Glutamatergic neuron (in vitro differentiated cells): ENCODE results near the gene VSIG10L2. TPM values are rescaled to one million over a fixed set of nuclear protein-coding genes. Genes with fewer than 3 reads are reported as not detected.

Experiments
- DNase-seq: peaks from one replicate; pipeline ENCODE4 v3.0.0; 2022
- H3K27ac Mint-ChIP-seq: one replicate; pipeline ENCODE4 v1.8.0; 2020; ENCODE audit warnings: mild to moderate bottlenecking, mixed read lengths, inconsistent platforms; ENCODE audit not compliant: unreplicated experiment
- H3K27me3 Mint-ChIP-seq: one replicate; pipeline ENCODE4 v1.8.0; 2020; ENCODE audit warnings: mild to moderate bottlenecking, moderate library complexity, mixed read lengths, inconsistent platforms; ENCODE audit not compliant: unreplicated experiment
- H3K36me3 Mint-ChIP-seq: one replicate; pipeline ENCODE4 v1.8.0; 2020; ENCODE audit warnings: mild to moderate bottlenecking, mixed read lengths, inconsistent platforms; ENCODE audit not compliant: unreplicated experiment
- H3K4me1 Mint-ChIP-seq: one replicate; pipeline ENCODE4 v1.8.0; 2020; ENCODE audit warnings: mild to moderate bottlenecking, low read depth, mixed read lengths, inconsistent platforms; ENCODE audit not compliant: unreplicated experiment
- H3K4me3 Mint-ChIP-seq: one replicate; pipeline ENCODE4 v1.8.0; 2020; ENCODE audit warnings: mild to moderate bottlenecking, mixed read lengths, inconsistent platforms; ENCODE audit not compliant: unreplicated experiment
- H3K9me3 Mint-ChIP-seq: one replicate; pipeline ENCODE4 v1.8.0; 2020; ENCODE audit warnings: mild to moderate bottlenecking, moderate library complexity, mixed read lengths, inconsistent platforms; ENCODE audit not compliant: unreplicated experiment
- total RNA-seq: library from RNA; stranded (reverse); fragmentation: NEBNext Ultra II Directional; extraction: Animal tissue kit (Norgen Biotek cat#: 25700); gene quantifications from one replicate; pipeline ENCODE4 v1.2.1, GENCODE V29; 2021; ENCODE audit not compliant: unreplicated experiment
- TF ChIP-seq, protein P1 (sequence below): fragments of 200-600 bp; sonication (generic); IDR thresholded peaks from one replicate; pipeline ENCODE4 v1.5.0; 2021; ENCODE audit not compliant: partially characterized antibody, unreplicated experiment

Gene VSIG10L2
- total RNA-seq, 1 donor from 2014 or later, result not detected

DNA sequence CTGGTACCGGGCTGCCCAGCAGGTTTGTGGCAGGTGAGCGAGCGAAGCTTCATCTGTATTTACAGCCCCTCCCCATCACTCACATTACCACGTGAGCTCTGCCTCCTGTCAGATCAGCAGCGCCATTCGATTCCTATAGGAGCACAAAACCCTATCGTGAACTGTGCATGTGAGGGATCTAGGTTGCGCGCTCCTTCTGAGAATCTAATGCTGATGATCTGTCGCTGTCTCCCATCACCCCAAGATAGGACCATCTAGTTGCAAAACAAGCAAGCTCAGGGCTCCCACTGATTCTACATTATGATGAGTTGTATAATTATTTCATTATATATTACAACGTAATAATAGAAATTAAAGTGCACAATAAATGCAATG, 15.8 kb upstream of the VSIG10L2 start:
- Mint-ChIP-seq H3K27me3 (no peaks in the 10 kb centered on the region), H3K4me3 (no peak overlapping the region), H3K27ac (no peak overlapping the region), H3K9me3 (no peaks in the 10 kb centered on the region), H3K4me1 (peaks cover 15% of the 10 kb centered on the region), H3K36me3 (no peaks in the 10 kb centered on the region)
- no peak for DNase-seq
- TF ChIP-seq, protein P1, sequence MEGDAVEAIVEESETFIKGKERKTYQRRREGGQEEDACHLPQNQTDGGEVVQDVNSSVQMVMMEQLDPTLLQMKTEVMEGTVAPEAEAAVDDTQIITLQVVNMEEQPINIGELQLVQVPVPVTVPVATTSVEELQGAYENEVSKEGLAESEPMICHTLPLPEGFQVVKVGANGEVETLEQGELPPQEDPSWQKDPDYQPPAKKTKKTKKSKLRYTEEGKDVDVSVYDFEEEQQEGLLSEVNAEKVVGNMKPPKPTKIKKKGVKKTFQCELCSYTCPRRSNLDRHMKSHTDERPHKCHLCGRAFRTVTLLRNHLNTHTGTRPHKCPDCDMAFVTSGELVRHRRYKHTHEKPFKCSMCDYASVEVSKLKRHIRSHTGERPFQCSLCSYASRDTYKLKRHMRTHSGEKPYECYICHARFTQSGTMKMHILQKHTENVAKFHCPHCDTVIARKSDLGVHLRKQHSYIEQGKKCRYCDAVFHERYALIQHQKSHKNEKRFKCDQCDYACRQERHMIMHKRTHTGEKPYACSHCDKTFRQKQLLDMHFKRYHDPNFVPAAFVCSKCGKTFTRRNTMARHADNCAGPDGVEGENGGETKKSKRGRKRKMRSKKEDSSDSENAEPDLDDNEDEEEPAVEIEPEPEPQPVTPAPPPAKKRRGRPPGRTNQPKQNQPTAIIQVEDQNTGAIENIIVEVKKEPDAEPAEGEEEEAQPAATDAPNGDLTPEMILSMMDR, result no peak

- no peaks in the 10 kb centered on the region for H3K27me3 Mint-ChIP-seq
- no peak overlapping the region for H3K4me3 Mint-ChIP-seq
- H3K27ac Mint-ChIP-seq, result no peak overlapping the region
- DNase-seq, result no peak
- no peaks in the 10 kb centered on the region for H3K36me3 Mint-ChIP-seq
- peaks cover 5% of the 10 kb centered on the region for H3K4me1 Mint-ChIP-seq
- peaks cover 1% of the 10 kb centered on the region for H3K9me3 Mint-ChIP-seq
- TF ChIP-seq, protein P1, result no peak
Observed at GRCh38 chr11:125931116-125931515, 14.7 kb upstream of the VSIG10L2 start.

GRCh38 chr11:125931668-125932067, 14.2 kb upstream of the VSIG10L2 start:
- Mint-ChIP-seq H3K27me3 (no peaks in the 10 kb centered on the region), H3K36me3 (no peaks in the 10 kb centered on the region), H3K4me1 (peaks cover 3% of the 10 kb centered on the region), H3K27ac (no peak overlapping the region), H3K4me3 (no peak overlapping the region), H3K9me3 (peaks cover 1% of the 10 kb centered on the region)
- TF ChIP-seq, protein P1, result no peak
- DNase-seq, result no peak

- no peak for DNase-seq
- Mint-ChIP-seq H3K36me3 (no peaks in the 10 kb centered on the region), H3K4me1 (no peaks in the 10 kb centered on the region), H3K27me3 (no peaks in the 10 kb centered on the region), H3K4me3 (no peak overlapping the region), H3K9me3 (peaks cover 1% of the 10 kb centered on the region), H3K27ac (no peak overlapping the region)
- TF ChIP-seq, protein P1, result no peak
Observed at GRCh38 chr11:125932301-125932700, 13.5 kb upstream of the VSIG10L2 start.

DNA sequence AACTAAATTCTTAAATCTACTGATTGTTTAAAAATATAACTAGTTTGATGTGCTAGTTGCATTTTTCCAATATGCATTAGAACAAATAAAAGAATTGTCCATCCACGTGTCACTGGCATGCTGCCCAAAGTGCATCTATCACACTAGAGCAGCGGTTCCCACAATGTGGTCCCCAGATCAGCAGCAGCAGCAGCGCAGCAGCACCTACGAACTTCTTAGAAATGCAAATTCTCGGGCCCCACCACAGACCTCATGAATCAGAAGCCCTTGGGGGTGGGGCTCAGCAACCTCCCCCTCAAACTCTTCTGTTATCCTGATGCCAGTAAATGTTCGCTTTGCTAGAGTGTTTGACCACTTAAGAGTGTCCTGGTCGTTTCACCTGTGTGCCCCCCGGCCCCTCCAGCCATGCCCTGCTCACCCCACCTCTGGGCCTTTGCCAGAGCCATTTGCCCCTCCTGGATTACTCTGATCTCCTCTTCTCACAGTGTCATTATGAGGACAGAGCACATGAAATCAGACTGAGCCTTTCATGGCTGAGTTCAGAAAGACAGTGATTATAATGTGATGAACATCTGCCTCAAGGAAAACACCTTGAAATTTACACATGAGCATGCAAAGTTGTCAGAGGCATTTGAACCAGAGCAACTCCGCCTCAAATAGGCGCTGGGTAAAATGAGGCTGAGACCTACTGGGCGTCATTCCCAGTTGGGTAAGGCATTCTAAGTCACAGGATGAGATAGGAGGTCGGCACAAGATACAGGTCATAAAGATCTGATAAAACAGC, 12.6 kb upstream of the VSIG10L2 start:
- peaks cover 1% of the 10 kb centered on the region for H3K9me3 Mint-ChIP-seq
- H3K4me3 Mint-ChIP-seq, result no peak overlapping the region
- no peaks in the 10 kb centered on the region for H3K4me1 Mint-ChIP-seq
- no peak overlapping the region for H3K27ac Mint-ChIP-seq
- no peaks in the 10 kb centered on the region for H3K36me3 Mint-ChIP-seq
- H3K27me3 Mint-ChIP-seq, result no peaks in the 10 kb centered on the region
- no peak for DNase-seq
- TF ChIP-seq, protein P1, result no peak
